Putamen (tissue), 1 donor: ENCODE data around the gene TMEM207.

Source experiments
- DNase-seq: peaks from one replicate; pipeline ENCODE4 v3.0.0-alpha.2; 2016; ENCODE audit warnings: low spot score

TMEM207 gene

DNA sequence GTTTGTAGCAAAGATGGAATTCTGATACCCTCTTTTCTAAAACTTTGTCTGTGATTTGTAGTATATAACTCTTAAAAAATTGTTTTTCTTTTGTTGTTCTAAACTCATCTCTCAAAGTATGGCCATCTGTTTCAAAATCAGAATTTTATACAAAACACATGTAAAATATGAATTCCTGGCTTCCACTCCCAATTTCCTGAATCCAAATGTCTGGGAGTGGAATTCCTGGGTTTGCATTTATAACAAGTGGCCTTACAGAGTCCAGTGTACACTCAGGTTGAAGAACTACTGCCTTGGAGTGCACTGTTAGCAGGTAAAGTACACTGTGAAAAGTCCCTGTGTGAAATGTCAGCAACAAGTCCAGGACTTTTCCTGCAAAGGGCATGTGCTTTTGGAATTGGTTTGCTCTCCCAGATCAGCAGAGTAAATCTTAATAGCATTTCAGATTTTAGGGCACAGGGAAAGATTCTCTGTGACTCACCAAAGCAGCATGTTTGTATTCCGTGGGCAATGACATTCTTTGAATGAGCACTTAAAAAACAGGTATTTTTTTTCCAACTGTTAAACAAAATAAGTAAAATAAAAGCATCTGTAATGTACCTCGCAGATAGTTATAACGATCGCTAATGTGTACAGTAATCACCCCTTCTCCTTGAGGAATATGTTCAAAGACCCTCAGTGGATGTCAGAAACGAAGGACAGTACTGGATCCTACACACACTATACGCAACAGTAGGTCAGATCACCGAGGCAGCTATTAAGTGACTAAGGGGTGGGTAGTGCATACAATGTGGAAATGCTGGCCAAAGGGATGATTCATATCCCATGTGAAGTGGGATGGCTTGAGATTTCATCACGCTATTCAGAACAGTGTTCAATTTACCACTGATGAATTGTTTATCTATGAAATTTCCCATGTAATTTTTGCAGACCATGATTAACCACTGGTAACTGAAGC, 63.7 kb downstream of the TMEM207 start:
- DNase-seq, result no peak

DNA sequence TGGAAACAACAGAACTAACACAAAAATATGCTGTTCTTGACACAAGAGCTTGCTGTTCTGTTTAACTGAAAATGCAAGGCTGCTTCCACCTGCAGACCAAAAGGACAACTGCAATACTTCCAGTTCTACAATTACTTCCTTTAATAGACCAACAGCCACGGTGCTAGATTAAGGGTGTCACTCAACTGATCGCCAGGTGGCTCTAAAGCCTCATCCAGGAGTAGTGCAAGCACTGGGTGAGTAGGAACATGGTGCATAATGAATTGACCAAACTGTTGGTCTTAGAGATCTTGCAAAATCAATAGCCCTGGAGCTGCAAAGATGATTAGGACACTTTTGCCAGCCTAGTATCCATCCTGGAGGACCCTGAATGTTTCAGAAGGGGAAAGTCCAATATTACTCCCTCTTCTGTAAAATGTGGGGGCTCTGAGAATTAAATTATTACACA, 65.4 kb downstream of the TMEM207 start:
- no peak for DNase-seq

DNA sequence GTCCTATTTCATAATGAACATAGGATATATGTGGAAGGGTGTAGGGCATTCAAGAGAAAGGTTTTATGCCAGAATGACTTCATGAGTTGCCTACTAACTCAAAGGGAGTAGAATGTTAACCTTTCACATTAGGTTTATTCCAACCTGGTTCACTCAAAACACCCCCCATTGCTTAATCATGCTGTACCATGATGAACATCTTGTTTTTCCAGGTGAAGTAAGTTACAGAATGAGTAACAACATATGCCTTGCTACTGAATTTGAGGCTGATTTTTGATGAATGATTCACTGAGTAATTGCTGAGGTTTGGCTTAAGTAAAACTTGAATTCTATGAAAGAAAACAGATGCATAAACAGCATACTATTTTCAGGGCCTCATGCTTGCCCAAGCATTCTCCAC, 67.6 kb downstream of the TMEM207 start:
- no peak for DNase-seq

DNA sequence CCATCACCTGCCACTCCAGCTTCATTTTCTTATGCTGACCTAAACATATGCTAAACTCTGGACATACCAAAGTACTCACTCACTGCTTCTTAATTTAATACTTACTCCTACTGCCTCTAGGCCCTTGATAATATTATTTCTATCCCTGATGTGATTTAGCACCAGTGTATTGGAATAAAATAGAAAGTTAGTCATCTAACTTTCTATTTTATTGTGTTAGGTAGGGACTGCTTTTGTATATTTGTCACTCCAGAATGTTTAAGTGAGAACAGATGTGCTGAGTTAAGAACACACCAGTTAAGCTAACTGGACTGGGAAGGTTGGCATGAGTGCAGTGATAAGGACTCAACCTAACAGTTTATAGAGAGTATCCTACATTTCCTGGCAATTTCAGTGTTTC, 68.3 kb downstream of the TMEM207 start:
- DNase-seq, result no peak

GRCh38 chr3:190380184-190380583, 69.5 kb downstream of the TMEM207 start:
- no peak for DNase-seq
